ENCODE results near the gene FOXP1.
"Not testable (repeated sequence)": the region's sequence is repeated elsewhere in the genome, so short reads cannot be mapped to it uniquely, and the experiment has no call there.

GRCh38 chr3:71014616-71015015, 568.9 kb downstream of the FOXP1 start:
- not testable (repeated sequence) for TF ChIP-seq CTCF, POLR2A (IDR thresholded peaks at IDR 0.05)
